GM18861 (cell line): ENCODE measurements around the gene PROM2.

Source experiments
- ATAC-seq: cut with Tn5 transposase; IDR thresholded peaks from one replicate; pipeline ENCODE4 v1.9.1; 2021; ENCODE audit not compliant: unreplicated experiment

PROM2 gene

DNA sequence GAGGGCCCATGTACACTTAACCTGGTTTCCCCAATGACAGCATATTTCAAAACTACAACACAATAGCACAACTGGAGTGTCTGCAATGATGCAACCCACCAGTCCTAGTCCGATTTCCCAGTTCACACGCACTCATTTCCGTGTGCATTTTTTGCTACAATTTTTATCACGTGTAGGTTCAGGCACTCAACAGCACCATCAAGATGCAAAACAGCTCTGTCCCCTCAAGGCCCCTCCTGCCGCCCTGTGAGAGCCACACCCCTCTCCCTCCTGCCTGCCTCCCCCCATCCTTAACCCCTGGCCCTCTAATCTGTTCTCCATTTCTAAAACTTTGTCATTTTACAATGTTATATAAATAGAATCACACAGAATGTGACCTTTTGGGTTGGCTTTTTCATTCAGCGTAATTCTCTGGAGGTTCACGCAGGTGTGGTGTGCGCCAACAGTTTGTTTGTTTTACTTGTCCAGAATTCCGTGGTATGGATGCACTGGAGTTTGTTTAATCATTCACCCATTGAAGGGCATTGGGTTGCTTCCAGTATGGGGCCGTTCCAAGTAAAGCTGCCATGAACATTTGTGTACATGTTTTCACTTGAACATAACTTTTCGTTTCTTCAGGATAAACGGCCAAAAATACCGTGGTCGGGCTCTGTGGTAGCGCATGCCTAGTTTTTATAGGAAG is 31.3 kb downstream of the PROM2 start:
- no peak for ATAC-seq

DNA sequence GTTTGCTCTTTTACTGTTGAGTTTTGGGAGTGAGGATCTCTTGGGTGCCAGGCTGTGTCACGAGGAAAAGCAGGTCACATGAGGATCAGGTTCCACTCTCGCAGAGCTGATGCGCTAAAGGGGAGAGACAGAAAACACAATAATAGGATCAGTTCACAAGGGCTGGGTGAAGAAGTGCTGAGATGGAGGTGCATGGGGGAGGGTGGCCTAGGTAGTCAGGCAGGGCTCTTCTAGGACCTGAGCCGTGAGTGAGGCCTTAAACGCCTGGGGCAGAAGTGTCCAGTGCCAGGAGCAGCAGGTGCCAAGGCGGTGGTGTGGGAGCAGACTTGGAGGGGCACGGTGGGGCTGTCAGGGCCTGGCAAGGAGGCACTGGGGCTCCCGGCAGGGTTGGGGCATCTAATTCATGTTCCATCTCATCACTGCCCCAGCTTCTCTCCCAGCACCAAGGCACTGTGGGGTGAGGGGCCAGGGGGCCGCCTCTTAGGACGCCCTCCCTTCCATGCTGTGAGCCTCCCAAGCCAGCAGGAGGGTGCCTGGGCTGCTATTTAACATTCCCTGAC is 32.2 kb downstream of the PROM2 start:
- ATAC-seq: no peak

DNA sequence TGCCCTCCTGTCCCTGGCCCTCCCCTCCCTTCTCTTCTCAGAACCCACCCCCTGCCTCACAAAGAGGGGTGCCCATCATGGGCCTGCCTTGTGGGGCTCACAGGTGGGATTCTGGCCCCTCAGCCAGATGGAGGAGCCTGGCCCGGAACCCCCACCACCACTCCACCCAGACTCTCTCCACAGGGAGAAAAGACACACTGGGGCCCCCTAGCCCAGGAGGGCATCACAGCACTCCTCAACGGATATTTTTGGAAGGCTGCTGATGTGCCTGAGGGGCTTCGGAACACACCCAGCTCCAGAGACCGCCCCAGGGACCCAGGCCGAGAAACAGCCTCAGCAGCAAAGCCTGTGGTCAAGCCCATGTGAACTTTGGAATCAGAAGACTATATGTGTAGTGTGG is 32.8 kb downstream of the PROM2 start:
- no peak for ATAC-seq

DNA sequence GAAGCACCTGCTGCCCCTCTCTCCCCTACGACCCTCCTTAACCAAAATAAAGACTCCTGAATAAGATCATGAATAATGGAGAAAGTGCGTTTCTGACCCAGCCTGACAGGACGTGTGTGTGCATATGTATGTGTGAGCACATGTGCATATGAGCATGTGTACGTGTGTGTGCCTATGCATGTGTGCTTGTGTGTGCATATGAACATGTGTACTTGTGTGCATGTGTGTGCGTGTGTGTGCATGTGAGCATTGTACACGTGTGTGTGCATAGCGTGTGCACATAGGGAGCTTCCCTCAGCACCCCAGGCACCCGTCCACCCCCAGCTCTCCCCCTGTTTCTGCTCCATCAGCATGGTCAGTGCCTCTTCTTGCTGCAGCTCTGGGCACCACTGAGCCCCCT is 33.6 kb downstream of the PROM2 start:
- no peak for ATAC-seq

DNA sequence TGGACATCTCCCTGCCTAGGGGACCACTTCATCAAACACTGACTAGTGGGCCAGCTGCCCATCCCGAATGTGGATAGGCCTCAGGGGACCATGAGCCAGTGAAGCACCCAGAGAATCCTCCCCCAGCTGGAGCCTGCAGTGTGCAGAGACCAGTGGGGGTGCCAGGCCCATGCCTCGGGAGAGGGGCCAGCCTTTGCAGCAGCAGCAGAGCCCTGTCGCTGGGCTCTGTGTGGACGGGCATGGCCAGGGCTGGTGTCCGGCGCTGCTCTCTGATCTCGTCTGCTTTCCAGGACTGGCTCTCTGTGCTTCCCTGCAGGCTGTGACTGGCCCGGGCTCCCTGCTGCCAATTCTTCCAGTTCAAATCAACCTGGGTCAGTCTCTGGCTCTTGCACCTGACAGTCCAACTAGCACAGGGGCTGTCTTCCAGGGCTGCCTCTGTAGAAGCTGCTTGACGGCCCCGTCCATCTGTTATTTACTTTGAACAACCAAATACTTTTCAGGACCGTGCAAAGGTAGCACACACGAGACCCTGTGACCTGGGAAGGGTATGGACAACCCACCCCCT is 34.3 kb downstream of the PROM2 start:
- ATAC-seq: no peak

DNA sequence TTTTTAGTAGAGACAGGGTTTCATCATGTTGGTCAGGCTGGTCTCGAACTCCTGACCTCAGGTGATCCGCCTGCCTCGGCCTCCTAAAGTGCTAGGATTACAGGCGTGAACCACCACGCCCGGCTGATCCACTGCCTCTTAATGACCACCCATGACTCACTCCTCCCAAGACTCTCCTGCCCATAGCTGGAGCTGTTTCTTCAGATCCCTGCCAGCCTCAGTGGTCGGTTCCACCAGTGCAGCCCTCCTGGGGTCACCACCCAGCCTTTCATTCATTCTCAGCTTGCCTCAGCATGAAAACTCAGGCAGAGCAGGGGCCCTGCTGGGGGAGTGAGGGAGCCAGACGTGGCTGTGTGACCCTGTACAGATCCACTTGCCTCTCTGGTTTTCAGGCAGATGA is 35.4 kb downstream of the PROM2 start:
- no peak for ATAC-seq

DNA sequence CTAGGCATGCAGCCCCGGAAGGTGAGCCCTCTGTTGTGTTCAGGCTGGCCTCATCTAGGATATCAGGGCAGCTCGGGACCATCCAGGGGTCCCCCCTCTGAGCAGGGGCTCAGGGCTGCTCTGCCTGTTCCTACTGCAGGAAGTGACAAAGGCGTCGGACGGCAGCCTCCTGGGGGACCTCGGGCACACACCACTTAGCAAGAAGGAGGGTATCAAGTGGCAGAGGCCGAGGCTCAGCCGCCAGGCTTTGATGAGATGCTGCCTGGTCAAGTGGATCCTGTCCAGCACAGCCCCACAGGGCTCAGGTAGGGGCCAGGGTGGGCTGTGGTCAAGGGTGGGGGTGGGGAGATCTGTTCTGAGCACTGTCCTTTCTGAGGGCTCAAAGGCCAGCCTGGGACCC is 36.0 kb downstream of the PROM2 start:
- ATAC-seq: no peak

DNA sequence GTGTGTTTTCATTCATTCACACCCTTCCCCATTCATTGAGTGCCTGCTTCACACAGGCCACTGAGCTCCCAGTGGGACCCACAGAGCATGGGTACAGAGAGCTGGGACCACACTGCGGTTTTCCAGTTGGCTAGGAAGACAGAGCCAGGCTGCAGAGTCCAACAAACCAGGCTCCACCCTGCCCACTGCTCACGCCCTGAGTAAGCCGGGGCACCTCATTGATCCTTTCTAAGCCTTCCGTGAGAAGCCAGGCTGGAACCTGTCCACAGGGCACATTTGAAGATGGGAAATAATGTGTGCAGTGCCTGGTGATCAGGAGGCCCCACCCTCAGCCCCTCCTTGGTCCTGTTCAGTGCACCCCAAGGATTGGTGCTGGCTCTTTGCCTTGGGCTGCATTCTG is 36.4 kb downstream of the PROM2 start:
- no peak for ATAC-seq

DNA sequence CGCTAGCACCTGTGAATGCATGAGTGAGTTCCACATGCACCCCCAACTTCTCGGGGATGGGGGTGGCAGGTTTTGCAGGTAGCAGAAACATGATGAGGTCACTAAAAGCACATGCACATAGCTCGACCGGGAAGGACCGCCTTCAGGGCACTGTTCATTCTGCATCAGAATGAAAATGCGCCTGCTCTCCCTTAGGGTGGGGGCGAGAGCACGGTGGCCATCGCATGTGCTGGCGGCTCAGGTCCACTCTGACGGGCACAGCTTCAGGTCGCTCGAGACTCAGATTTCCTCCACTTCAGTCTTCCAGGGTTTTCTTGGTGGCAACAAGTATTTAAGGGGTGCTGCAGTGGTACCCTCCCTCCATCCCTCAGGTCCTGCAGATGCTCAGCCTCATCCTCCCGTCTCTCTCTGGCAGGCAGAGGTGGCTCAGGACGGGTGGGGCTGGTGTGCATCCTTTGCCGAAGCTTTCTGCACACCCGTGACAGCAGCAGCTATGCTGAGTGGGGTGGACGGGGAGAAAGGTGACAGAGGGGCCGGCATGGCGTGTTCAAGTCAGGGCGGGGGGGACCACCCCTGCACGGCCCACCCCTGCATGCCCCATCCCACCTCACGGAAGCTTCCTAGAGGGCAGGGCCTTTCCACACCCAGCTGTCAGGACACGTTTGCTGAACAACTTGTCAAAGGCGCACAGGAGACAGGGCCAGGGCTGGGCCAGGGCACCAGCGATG is 37.7 kb downstream of the PROM2 start:
- no peak for ATAC-seq

DNA sequence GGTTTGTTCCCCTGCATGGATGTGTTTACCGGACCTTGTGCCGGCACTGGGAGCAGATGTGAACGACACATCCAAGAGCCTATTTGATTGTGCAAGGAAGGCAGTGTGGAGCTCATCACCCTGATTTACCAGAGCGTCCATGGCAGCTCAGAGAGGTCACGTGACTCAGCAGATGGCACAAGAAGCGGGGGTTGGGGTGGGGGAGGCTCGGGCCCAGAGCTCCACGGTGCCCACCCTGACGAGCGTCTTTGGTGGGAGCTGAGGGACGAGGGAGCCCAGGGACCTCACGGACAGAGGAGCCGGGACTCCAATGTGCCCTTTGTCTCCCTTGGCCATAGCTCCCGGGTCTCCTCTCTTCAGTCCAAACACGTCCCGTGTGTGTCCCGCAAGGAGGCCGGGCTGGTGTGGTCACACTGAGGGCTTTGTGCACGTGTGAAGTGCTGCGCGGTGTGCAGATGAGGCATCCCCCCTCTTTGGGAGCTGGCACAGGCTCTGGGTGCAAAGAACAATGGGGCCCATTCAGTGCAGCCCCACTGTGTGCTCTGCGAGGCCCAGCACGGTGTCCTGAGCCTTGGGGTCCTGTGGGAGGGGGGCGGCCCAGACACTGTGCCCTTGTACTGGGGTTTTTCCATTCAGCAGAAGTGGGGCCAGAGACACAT is 38.4 kb downstream of the PROM2 start:
- no peak for ATAC-seq

DNA sequence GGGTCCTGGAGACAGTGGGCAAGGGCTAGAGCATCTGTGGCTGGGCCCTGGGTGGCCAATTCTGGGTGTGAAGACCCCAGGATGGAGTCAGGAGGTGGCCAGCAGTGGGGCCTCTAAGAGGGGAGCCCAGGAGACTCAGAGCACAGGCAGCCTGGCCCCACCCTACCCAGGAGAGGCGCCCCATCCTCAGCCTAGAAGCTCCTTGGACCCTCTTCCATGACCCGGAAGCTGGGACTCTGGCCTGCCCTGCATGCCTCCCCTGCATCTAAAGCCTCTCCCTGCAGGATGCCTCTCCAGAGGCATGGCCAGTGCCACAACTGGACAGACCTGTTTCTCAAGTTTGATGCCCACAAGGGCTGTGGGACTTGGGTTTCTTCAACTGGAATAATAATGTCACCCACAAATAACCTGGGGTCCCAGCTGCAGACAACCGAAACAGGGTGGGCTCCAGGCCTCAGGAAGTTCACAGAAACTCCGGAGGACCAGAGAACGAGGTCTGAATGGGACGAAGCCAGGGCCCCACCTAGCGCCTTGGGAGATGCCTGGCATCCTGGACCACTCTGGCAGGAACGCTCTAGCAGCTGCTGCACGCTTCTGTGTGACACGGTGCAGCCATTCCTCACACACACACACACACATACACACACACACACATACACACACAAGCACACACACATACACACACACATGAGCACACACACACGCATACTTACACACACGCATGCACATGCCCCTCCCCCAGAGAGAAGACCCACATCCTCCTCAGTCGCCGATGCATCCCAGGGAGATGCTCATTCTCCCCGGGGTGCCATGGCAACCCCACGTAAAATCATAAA is 39.3 kb downstream of the PROM2 start:
- no peak for ATAC-seq

DNA sequence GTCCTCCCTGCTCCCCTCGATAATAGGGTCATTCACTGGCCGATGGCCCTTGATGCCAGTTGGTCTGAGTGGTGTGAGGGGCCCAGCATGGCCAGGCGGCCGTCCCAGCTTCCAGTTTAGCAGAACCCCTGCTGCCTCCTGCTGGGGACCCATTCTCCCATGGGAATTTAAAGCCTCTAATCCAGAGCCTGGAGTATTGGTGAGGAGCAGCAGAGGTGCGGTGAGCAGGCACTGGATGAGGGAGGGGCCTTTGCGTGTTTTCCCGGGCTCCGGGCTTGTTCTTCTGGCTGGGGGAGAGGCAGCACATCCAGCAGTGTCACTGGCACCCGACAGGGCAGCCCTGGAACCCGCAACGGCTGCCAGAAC is 40.3 kb downstream of the PROM2 start:
- ATAC-seq: no peak

DNA sequence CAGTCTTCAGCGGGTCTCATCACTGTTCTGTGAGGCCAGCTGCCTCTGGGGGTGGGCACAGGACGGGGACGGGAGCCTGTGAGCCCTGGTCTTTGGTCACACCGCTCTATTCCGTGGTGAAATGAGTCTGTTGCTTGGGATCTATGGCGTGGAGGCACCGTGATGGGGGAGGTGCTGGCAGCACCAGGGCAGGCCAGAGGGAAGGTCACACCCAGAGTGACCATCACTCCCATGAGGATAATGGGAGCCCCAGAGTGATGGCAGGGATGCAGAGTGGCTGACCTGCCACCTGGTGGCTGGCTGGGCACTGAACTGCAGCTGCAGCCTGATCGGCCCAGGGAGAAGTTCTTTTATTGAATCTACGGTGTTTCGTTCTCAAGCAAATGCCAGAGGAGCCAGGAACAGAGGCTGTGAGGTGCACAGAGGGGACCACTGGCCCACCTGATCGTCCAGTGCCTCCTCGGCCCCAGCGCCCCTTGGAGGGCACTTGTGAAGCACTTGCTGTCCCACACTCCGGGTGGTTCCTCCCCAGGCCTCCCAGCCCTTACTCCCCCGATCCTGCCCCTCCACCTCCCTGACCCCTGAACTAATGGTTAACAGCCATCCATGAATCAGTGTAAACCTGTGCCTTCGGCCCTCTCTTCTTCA is 40.8 kb downstream of the PROM2 start:
- no peak for ATAC-seq

DNA sequence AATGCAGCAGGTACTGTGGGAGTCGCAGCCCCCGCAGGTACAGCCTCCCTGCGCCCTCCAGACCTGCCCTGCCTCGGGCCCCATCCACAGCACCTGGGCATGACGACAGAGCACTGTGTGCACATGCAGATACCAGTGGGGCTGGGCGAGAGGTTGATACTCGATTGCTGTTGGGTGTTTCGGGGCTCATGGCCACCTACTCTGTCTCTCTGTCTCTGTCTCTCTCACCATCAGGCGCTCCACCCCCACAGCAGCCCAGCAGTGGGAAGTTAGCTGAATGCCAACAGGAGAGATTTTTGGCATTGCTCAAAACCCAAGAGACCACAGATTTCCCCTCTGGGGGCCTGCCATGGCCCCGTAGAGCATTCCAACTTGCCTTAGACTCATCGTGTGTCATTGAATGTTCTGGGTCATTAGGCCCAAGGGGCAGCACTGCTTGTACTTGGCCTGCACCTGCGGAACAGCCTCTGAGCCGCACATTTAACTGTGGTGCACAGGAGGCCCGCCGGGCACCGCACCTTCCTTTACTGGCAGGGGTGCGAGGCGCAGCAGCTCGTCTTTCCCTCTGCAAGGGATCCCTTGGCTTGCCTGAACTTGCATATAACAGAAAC is 41.7 kb downstream of the PROM2 start:
- no peak for ATAC-seq

DNA sequence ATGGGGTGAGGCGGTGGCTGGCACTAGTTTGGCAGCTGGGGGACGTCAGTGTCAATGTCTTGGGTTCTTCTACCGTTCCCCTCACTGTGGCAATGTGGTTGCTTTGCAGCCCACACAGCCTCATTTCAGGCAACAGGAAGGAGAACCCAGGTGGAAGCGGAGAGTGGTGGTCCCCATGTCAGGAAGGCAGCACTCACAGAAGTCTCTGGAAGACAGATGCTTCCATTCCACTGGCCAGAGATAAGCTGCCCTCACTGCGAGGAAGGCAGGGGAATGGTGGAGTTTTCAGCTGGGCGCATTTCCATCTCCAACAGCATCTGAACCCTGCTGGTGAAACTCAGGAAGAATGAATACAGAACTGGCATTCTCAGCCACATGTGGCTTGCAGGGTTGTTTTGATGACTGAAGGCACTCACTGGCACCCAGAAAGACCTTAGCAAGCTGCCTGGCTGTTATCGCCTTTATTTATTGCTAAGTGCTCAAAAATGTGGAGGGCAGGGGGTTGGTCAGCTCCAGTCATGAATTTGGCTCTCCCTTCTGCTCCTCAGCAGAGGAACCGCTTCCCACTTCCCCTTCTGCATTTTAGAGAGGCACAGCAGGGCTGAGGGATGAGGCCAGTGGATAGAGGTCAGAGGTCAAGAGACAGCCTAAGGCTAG is 42.3 kb downstream of the PROM2 start:
- ATAC-seq: no peak

DNA sequence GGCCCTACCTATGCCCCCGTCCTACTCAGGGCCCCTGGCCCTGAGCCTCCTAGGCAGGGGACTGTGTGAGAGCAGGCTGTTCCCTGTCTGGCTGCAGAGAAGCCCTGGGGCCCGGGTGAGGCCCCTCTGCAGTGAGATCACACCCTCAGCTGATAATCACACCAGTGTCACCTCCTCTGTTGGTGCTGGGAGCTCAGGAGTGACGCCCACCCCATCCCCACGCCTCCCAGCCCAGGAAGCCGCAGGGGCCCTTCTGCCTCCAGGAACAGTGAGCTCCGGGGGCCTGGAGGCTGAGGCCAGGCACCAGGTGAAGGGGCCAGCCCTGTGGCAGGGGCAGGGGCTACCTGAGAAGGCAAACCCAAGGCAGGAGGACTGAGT is 42.9 kb downstream of the PROM2 start:
- no peak for ATAC-seq

DNA sequence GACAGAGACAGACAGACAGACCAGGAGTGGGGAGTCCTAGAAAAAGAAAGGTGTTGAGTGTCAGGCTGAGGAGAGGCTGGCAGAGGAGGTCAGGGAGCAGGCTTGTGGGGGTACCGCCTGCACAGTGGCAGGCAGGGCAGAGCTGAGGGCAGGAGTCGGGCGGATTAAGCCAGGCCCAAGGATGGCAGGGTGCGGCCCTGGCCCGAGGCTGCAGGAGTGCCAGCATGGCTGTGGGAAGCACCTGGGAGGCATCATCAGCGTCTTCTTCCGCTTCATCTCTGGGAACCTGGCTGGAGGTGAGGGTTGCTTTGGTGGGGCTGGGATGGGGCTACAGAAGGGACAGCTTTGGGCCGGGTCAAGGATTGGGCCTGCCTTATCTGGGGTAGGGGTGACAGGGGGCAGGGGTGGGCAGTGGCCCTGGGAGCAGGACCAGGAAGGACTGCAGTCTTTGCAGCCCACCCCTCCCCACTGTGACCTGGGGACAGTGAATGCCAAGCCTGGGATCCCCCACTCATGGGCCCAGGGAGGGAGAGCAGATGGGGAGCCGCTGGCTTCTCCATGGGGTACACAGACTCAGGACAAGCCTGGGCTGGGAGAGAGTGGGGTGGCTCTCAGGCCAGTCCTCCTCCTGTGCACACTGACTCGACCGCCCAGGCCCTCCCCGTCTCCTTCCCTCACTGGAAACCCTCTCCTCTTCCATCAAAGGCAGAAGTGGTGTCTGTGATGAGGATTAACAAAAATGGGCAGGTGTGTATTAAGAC is 43.6 kb downstream of the PROM2 start:
- no peak for ATAC-seq

DNA sequence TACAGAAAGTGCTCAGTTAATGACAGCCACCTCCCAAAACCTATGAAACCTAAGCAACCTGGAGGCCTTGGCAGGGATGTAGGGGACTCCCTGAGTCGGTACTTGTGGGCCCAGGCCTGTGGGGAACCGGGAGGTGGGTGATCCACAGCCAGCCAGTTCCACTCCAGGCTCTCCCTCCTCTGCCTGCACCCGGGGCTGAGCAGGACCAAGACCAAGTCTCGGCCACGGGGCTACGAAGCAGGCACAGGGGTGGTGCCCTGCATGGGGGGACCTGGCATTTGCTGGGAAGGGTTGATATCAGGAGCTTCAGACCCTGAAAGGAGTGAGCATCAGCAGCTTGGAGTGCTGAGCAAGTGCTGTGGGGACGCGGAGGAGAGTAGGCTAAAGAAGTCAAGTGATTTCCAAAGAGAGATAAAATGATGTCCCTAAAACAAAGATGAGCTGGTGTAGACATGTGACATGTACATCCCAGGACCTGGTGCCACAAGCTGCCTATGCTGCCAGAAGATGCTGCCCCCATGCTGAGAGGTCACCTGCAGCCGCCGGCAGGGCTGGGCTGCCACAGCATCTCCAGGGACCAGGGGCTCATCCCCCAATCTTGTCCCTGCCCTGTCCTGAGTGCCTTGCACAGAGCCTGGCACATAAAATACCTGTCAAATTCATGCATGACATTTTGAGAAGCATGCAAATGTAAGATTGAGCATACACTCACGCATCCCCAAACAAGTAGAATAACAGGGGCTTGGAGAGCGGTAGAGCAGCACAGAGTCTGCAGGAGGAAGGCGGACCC is 44.4 kb downstream of the PROM2 start:
- ATAC-seq: no peak
